IPS DF 6.9 (cell line): ENCODE data around the gene SLC4A8.

Source experiments
- DNase-seq: peaks from one replicate; pipeline ENCODE4 v3.0.0-alpha.2; 2013; ENCODE audit warnings: low read depth, low spot score
- H3K27ac ChIP-seq: one replicate; pipeline ENCODE4 v1.5.1; 2013; ENCODE audit warnings: low read length, control low read depth
- H3K27me3 ChIP-seq: 2 replicates; pipeline ENCODE4 v1.6.1; 2013; ENCODE audit warnings: mild to moderate bottlenecking, low read length; ENCODE audit not compliant: control insufficient read depth, insufficient read depth
- H3K36me3 ChIP-seq: 2 replicates; pipeline ENCODE4 v1.6.1; 2013; ENCODE audit warnings: low read length; ENCODE audit not compliant: control insufficient read depth, insufficient read depth
- H3K4me1 ChIP-seq: 2 replicates; pipeline ENCODE4 v1.6.1; 2013; ENCODE audit warnings: low read length; ENCODE audit not compliant: control insufficient read depth, insufficient read depth
- H3K4me3 ChIP-seq: 2 replicates; pipeline ENCODE4 v1.5.1; 2013; ENCODE audit warnings: mild to moderate bottlenecking, low read length
- H3K9me3 ChIP-seq: 2 replicates; pipeline ENCODE4 v1.6.1; 2013; ENCODE audit warnings: low read length, inconsistent platforms; ENCODE audit not compliant: control insufficient read depth, insufficient read depth
- WGBS: extraction: QIAGEN DNeasy Blood & Tissue Kit; methylation state at CpG from one replicate; pipeline ENCODE4 v1.1.7; 2013; ENCODE audit warnings: mixed read lengths, missing lambda C conversion rate; ENCODE audit not compliant: insufficient read length, insufficient coverage; 5-methylcytosine and 5-hydroxymethylcytosine counted together

Gene SLC4A8

GRCh38 chr12:51388069-51388799, 36.4 kb upstream of the SLC4A8 start:
- H3K4me3 ChIP-seq, result no peak overlapping the region
- H3K36me3 ChIP-seq, result no peaks in the 10 kb centered on the region
- no peaks in the 10 kb centered on the region for H3K27me3 ChIP-seq
- no CpG with 5 or more reads among the region's 10 CpGs for WGBS
- no peak overlapping the region for H3K27ac ChIP-seq
- peaks cover 8% of the 10 kb centered on the region for H3K4me1 ChIP-seq
- no peaks in the 10 kb centered on the region for H3K9me3 ChIP-seq
- no peak for DNase-seq

GRCh38 chr12:51388846-51389245, 35.8 kb upstream of the SLC4A8 start:
- no peak for DNase-seq
- Histone ChIP-seq H3K4me1 (peaks cover 6% of the 10 kb centered on the region), H3K27ac (no peak overlapping the region), H3K4me3 (no peak overlapping the region), H3K9me3 (no peaks in the 10 kb centered on the region), H3K36me3 (0 out of 2 replicates have a peak, but pooled peaks cover under 1% of the 10 kb centered on the region), H3K27me3 (no peaks in the 10 kb centered on the region)
- no CpG with 5 or more reads among the region's 5 CpGs for WGBS

DNA sequence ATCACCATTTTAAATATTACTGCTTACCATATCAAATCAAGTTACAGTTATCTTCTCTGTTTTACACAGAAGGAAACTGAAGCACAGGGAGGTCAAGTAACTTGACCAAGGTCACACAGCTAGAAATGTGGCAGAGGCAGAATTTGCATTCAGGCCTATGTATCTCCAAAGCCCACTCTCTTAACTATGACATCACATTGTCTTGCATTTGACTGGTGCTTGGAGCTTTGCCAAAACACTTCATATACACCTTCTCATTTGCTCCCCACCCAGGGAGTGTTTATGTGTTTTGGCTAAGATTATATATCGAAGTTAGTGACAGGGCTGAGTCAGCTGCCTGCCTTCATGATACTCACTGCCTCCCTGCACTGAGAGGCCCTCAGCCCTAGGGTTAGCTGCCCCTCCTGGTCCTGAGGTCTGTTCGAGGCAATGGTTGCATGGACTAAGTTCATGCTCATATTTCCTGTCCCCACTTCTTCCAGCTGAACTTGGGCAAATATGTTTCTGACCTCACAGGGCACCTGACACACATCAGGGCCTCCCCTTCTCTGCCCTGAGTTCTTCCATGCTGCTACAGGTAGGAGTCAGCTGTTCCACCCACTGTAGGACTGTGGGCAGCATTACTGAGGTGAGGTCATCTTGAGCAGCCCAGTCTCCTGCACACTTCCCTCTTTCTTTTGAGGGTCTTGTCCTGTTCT, 35.2 kb upstream of the SLC4A8 start:
- 0 out of 2 replicates have a peak, but pooled peaks cover 3% of the 10 kb centered on the region for H3K36me3 ChIP-seq
- no peak overlapping the region for H3K27ac ChIP-seq
- no peaks in the 10 kb centered on the region for H3K27me3 ChIP-seq
- H3K4me3 ChIP-seq, result no peak overlapping the region
- no peak for DNase-seq
- no CpG with 5 or more reads among the region's 2 CpGs for WGBS
- H3K4me1 ChIP-seq, result peaks cover 4% of the 10 kb centered on the region
- H3K9me3 ChIP-seq, result no peaks in the 10 kb centered on the region

GRCh38 chr12:51390457-51390856, 34.2 kb upstream of the SLC4A8 start:
- no CpG with 5 or more reads among the region's 6 CpGs for WGBS
- no peak for DNase-seq
- no peak overlapping the region for H3K27ac ChIP-seq
- H3K4me3 ChIP-seq, result no peak overlapping the region; the same call in 1 of the 2 replicates
- no peaks in the 10 kb centered on the region for H3K27me3 ChIP-seq
- 0 out of 2 replicates have a peak, but pooled peaks cover 3% of the 10 kb centered on the region for H3K36me3 ChIP-seq
- no peaks in the 10 kb centered on the region for H3K9me3 ChIP-seq
- H3K4me1 ChIP-seq, result peaks cover 4% of the 10 kb centered on the region

DNA sequence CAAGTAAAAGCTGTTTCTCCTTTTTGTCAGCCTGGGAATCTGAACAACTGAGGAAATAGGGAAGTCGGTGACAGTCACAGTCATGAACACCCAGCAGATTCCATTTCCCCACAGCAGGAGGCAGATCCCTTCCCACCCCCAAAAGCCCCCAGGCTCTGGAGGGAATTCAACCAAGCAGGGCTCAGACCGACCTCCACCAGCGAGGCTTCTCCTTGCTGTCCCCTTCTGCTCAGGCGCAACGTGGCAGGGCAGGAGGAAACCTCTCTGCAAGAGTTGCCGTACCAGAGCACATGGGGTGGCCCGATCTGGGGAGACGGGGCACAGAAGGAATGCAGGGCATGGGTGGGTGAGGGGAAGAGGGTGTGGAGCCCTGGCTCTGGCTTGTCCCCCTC, 33.7 kb upstream of the SLC4A8 start:
- Histone ChIP-seq H3K27ac (no peak overlapping the region), H3K9me3 (no peaks in the 10 kb centered on the region), H3K4me3 (peak overlapping the region; percentile 79; the same call in 1 of the 2 replicates), H3K4me1 (peaks cover 4% of the 10 kb centered on the region), H3K27me3 (no peaks in the 10 kb centered on the region), H3K36me3 (0 out of 2 replicates have a peak, but pooled peaks cover 3% of the 10 kb centered on the region)
- no peak for DNase-seq
- no CpG with 5 or more reads among the region's 8 CpGs for WGBS

- no peak within 1 kb of the TSS for H3K27ac ChIP-seq
- H3K9me3 ChIP-seq, result no peaks in the 10 kb centered on the region
- H3K4me3 ChIP-seq, result peak within 1 kb of the TSS; percentile 79
- peaks cover 4% of the 10 kb centered on the region for H3K4me1 ChIP-seq
- no peaks in the 10 kb centered on the region for H3K27me3 ChIP-seq
- H3K36me3 ChIP-seq, result 0 out of 2 replicates have a peak, but pooled peaks cover 3% of the 10 kb centered on the region
- peak; percentile 55 for DNase-seq
- no CpG with 5 or more reads among the region's 73 CpGs for WGBS
These were observed 33.1 kb upstream of the SLC4A8 start, which contains the start of gene GALNT6 for GRCh38 chr12:51391283-51392123. Gene GALNT6 (minus strand): TSS chr12:51391406. CDS start chr12:51379781, 11,625 bp downstream.

- Histone ChIP-seq H3K9me3 (no peaks in the 10 kb centered on the region), H3K27ac (no peak overlapping the region), H3K4me3 (peak overlapping the region; percentile 79; the same call in 1 of the 2 replicates), H3K4me1 (peaks cover 4% of the 10 kb centered on the region), H3K36me3 (0 out of 2 replicates have a peak, but pooled peaks cover 3% of the 10 kb centered on the region), H3K27me3 (no peaks in the 10 kb centered on the region)
- no CpG with 5 or more reads among the region's 22 CpGs for WGBS
- no peak for DNase-seq
These were observed 31.9 kb upstream of the SLC4A8 start for GRCh38 chr12:51392556-51393237.

GRCh38 chr12:51393676-51394545, 30.7 kb upstream of the SLC4A8 start:
- no CpG with 5 or more reads among the region's 14 CpGs for WGBS
- Histone ChIP-seq H3K9me3 (no peaks in the 10 kb centered on the region), H3K27me3 (no peaks in the 10 kb centered on the region), H3K4me3 (no peak overlapping the region), H3K27ac (no peak overlapping the region), H3K4me1 (0 out of 2 replicates have a peak, but pooled peaks cover 2% of the 10 kb centered on the region), H3K36me3 (0 out of 2 replicates have a peak, but pooled peaks cover 3% of the 10 kb centered on the region)
- no peak for DNase-seq
